ENCODE data around the gene PHF14. TPM values are rescaled to one million over a fixed set of nuclear protein-coding genes. Genes with fewer than 3 reads are reported as not detected.

The PHF14 gene
- total RNA-seq, 1 donor from 2014 or later = 63.9 TPM

DNA sequence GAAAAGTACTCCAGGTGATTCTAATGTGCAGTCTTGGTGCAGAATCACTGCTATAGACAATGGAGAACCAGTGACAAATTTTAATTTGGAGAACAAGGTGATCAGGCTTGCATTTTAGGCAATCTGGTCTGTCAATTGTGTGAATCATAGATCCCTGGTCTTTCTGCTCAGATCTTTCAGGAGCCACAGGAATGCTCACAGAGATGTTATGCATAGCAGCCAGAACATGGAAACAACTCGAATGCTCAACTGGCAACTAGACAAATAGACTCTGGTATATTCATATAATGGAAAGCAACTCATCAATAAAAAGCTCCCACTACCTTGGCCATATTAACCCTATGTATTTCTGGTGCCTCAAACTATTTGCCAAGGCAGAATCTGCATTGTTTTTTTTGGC is 209.1 kb downstream of the PHF14 start:
- DNase-seq (ENCODE audit: low spot score, unreplicated experiment) = no peak
- TF ChIP-seq, protein P1, sequence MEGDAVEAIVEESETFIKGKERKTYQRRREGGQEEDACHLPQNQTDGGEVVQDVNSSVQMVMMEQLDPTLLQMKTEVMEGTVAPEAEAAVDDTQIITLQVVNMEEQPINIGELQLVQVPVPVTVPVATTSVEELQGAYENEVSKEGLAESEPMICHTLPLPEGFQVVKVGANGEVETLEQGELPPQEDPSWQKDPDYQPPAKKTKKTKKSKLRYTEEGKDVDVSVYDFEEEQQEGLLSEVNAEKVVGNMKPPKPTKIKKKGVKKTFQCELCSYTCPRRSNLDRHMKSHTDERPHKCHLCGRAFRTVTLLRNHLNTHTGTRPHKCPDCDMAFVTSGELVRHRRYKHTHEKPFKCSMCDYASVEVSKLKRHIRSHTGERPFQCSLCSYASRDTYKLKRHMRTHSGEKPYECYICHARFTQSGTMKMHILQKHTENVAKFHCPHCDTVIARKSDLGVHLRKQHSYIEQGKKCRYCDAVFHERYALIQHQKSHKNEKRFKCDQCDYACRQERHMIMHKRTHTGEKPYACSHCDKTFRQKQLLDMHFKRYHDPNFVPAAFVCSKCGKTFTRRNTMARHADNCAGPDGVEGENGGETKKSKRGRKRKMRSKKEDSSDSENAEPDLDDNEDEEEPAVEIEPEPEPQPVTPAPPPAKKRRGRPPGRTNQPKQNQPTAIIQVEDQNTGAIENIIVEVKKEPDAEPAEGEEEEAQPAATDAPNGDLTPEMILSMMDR (IDR thresholded peaks at IDR 0.05; ENCODE audit: unreplicated experiment) = no peak
- H3K27me3 Mint-ChIP-seq = no peaks in the 10 kb centered on the region
- H3K4me3 Mint-ChIP-seq (ENCODE audit: low read depth) = no peak overlapping the region
- no peaks in the 10 kb centered on the region for H3K4me1 Mint-ChIP-seq (ENCODE audit: low read depth)
- peaks cover 13% of the 10 kb centered on the region for H3K9me3 Mint-ChIP-seq (ENCODE audit: low read depth)
- H3K27ac Mint-ChIP-seq = no peak overlapping the region
- H3K36me3 Mint-ChIP-seq (ENCODE audit: insufficient read depth) = no peaks in the 10 kb centered on the region

DNA sequence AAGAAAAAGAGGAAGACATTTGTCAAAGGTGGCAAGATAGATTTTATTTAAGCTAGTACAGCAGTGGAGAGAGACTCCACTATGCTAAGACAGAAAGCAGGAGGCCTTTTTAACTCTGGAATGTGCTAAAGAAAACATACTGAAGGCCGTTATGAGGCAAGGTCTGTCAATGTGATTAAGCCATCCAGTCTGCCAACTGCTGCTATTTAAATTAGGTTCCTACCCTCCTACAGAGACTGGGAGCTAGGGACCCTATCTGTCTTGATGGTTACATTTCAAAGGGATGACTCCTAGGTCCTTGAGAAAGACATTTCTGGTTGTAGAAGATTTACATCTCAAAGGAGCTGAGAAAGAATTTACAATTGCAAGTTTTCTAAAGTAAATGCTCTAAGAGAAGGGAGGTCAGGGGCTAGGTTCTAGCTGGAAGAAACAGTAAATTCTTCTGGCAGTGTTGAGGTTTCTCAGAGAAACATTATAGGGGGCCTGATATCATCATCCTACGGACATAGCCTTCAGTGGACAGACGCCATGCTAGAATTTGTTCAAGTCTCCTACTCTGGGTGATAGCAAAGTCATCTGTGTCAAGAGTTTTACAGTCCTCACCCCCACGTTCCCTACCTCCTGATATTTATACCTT is 211.6 kb downstream of the PHF14 start:
- Mint-ChIP-seq H3K4me1 (ENCODE audit: low read depth) (no peaks in the 10 kb centered on the region), H3K27ac (no peak overlapping the region), H3K36me3 (ENCODE audit: insufficient read depth) (no peaks in the 10 kb centered on the region), H3K27me3 (no peaks in the 10 kb centered on the region), H3K4me3 (ENCODE audit: low read depth) (no peak overlapping the region), H3K9me3 (ENCODE audit: low read depth) (peaks cover 13% of the 10 kb centered on the region)
- no peak for DNase-seq (ENCODE audit: low spot score, unreplicated experiment)
- TF ChIP-seq, protein P1 (IDR thresholded peaks at IDR 0.05; ENCODE audit: unreplicated experiment) = no peak

DNA sequence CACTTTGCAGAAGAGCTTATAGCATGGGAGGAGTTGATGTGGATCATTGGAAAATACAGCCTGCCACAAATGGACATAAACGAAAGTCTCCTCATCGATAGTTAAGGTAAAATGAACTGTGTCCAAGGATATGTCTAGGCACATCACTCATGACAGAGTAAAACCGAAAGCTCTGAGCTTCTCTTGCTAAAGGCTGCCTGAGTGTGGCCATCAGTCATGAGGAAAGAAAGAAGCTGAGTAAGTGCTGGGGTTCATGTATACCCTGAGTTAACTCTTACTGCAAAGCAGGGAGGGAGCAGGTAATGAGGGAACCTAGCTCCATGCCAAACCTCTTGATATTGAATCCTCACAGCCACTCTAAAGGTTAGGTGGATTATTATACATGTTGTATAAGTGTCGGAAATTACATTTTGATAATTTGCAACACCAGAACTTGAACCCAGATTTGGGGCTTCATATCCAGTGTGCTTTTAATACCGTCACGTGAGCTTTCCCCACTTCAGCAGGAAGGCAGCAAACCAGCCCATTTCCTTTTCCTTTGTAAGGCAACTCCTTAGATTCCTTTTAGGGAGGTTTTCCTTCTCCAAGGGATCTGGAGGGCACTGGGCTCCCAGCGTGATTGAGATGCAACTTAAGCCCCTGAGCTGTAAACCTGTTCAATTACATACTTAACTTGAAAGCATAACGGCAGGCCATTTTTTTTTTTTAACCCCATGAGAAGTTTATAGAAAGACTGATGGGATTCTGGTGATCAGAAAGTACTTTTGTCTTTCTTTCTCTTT is 215.0 kb downstream of the PHF14 start:
- H3K4me1 Mint-ChIP-seq (ENCODE audit: low read depth) = peaks cover 15% of the 10 kb centered on the region
- peaks cover 10% of the 10 kb centered on the region for H3K9me3 Mint-ChIP-seq (ENCODE audit: low read depth)
- no peaks in the 10 kb centered on the region for H3K36me3 Mint-ChIP-seq (ENCODE audit: insufficient read depth)
- no peak overlapping the region for H3K27ac Mint-ChIP-seq
- peaks cover 12% of the 10 kb centered on the region for H3K27me3 Mint-ChIP-seq
- TF ChIP-seq, protein P1 (IDR thresholded peaks at IDR 0.05; ENCODE audit: unreplicated experiment) = no peak
- DNase-seq (ENCODE audit: low spot score, unreplicated experiment) = no peak
- no peak overlapping the region for H3K4me3 Mint-ChIP-seq (ENCODE audit: low read depth)

DNA sequence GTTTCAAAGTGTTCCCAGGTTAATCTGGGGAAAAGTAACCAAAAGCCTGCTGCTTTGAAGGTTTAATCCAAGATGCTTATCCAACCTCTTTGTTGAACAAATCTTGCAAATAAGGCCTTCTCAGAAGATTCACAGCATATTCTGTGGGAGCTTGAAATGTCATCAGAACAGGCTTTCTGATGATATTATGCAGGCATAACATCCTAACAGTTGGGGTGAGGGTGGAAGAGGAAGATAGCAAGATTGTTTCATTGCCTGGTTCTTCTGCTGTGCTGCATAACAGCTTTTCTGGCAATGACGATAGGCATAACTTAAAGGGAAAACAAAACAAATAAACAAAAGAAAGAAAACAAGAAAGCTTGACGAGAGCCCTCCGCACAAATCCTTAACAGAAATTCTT is 217.4 kb downstream of the PHF14 start:
- peaks cover 12% of the 10 kb centered on the region for H3K27me3 Mint-ChIP-seq

DNA sequence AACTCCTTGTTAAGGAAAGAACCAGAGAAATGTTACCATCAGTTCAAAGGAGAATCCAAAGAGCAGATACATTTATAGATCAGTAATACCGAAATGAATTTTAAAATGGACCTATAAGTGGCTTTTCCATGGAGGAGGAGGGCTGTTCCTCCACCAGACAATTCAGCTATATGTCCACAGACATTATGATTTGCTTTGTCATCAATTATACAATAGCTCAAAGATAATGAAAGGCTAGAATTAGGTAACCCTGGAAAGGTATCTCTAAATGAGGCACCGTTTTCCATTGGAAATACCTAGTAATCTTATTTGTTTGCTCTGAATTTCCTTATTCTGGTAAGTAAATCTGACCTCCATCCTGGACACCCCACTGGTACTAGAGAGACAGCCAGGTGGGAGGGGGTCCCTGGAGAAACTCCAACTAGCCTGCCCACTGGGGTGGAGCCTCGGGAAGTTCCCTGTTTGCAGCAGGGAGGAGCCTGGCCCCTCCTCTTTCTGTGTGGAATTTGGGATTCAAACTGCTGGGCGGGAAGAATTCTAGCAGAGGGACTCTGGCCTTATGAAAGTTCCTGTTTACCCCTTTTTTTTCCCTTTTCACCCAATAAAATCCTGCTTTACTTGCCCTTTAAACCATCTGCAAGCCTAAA is 218.0 kb downstream of the PHF14 start:
- no peak for DNase-seq (ENCODE audit: low spot score, unreplicated experiment)
- Mint-ChIP-seq H3K4me3 (ENCODE audit: low read depth) (no peak overlapping the region), H3K27me3 (peaks cover 12% of the 10 kb centered on the region), H3K4me1 (ENCODE audit: low read depth) (peaks cover 22% of the 10 kb centered on the region), H3K27ac (no peak overlapping the region), H3K36me3 (ENCODE audit: insufficient read depth) (no peaks in the 10 kb centered on the region), H3K9me3 (ENCODE audit: low read depth) (no peaks in the 10 kb centered on the region)
- TF ChIP-seq, protein P1 (IDR thresholded peaks at IDR 0.05; ENCODE audit: unreplicated experiment) = no peak

More for the DNA sequence above, 217.4 kb downstream of the PHF14 start:
- TF ChIP-seq, protein P1 (IDR thresholded peaks at IDR 0.05; ENCODE audit: unreplicated experiment) = no peak
- H3K36me3 Mint-ChIP-seq (ENCODE audit: insufficient read depth) = no peaks in the 10 kb centered on the region
- H3K27ac Mint-ChIP-seq = no peak overlapping the region
- H3K4me3 Mint-ChIP-seq (ENCODE audit: low read depth) = no peak overlapping the region
- DNase-seq (ENCODE audit: low spot score, unreplicated experiment) = no peak
- H3K9me3 Mint-ChIP-seq (ENCODE audit: low read depth) = no peaks in the 10 kb centered on the region
- peaks cover 22% of the 10 kb centered on the region for H3K4me1 Mint-ChIP-seq (ENCODE audit: low read depth)

All from progenitor cell of endocrine pancreas (in vitro differentiated cells).